H9 (cell line): ENCODE measurements around the gene CNNM2. TPM values are rescaled to one million over a fixed set of nuclear protein-coding genes. Genes with fewer than 3 reads are reported as not detected.

ENCODE experiments used
- DNase-seq: peaks from one replicate; pipeline ENCODE4 v3.0.0-alpha.2; 2017
- H2AFZ ChIP-seq: one replicate; pipeline ENCODE4 v1.6.1; 2013; ENCODE audit warnings: mild to moderate bottlenecking, low read length, control low read depth, moderate library complexity
- H2AK5ac ChIP-seq: 2 replicates; pipeline ENCODE4 v1.6.1; 2013; ENCODE audit warnings: low read length, control low read depth, mixed read lengths; ENCODE audit not compliant: insufficient read length
- H2BK120ac ChIP-seq: one replicate; pipeline ENCODE4 v1.6.1; 2013; ENCODE audit warnings: low read depth, mild to moderate bottlenecking, low read length, control low read depth, inconsistent platforms; ENCODE audit not compliant: poor library complexity, severe bottlenecking
- H2BK12ac ChIP-seq: 2 replicates; pipeline ENCODE4 v1.6.1; 2013; ENCODE audit warnings: low read length, control low read depth, mixed read lengths, low read depth; ENCODE audit not compliant: insufficient read length
- H2BK15ac ChIP-seq: 2 replicates; pipeline ENCODE4 v1.6.1; 2013; ENCODE audit warnings: low read depth, low read length, control low read depth
- H2BK20ac ChIP-seq: one replicate; pipeline ENCODE4 v1.6.1; 2013; ENCODE audit warnings: low read depth, mild to moderate bottlenecking, low read length, control low read depth, inconsistent platforms; ENCODE audit not compliant: poor library complexity, severe bottlenecking
- H2BK5ac ChIP-seq: 2 replicates; pipeline ENCODE4 v1.6.1; 2013; ENCODE audit warnings: low read length, control low read depth, mixed read lengths; ENCODE audit not compliant: insufficient read length
- H3K14ac ChIP-seq: 2 replicates; pipeline ENCODE4 v1.6.1; 2013; ENCODE audit warnings: low read length, control low read depth; ENCODE audit not compliant: insufficient read depth
- H3K18ac ChIP-seq: 2 replicates; pipeline ENCODE4 v1.6.1; 2013; ENCODE audit warnings: low read depth, mild to moderate bottlenecking, mixed read lengths, low read length, control low read depth; ENCODE audit not compliant: insufficient read length
- H3K23ac ChIP-seq: 2 replicates; pipeline ENCODE4 v1.6.1; 2013; ENCODE audit warnings: low read length, control low read depth, mixed read lengths, low read depth; ENCODE audit not compliant: insufficient read length
- H3K23me2 ChIP-seq: 2 replicates; pipeline ENCODE4 v1.6.1; 2013; ENCODE audit warnings: low read depth, mild to moderate bottlenecking, mixed read lengths, low read length, control low read depth; ENCODE audit not compliant: insufficient read length, poor library complexity, severe bottlenecking
- H3K27ac ChIP-seq: 2 replicates; pipeline ENCODE4 v1.5.1; 2013; ENCODE audit warnings: low read length, control low read depth, mixed read lengths, low read depth; ENCODE audit not compliant: insufficient read length
- H3K27me3 ChIP-seq: 2 replicates; pipeline ENCODE4 v1.6.1; 2013; ENCODE audit warnings: low read length, control low read depth, inconsistent platforms; ENCODE audit not compliant: insufficient read depth
- H3K4ac ChIP-seq: 2 replicates; pipeline ENCODE4 v1.6.1; 2013; ENCODE audit warnings: low read depth, mild to moderate bottlenecking, control low read depth, inconsistent platforms, low read length, moderate library complexity
- H3K4me1 ChIP-seq: 2 replicates; pipeline ENCODE4 v1.6.1; 2013; ENCODE audit warnings: low read length, control low read depth, inconsistent platforms; ENCODE audit not compliant: insufficient read depth
- H3K4me2 ChIP-seq: 2 replicates; pipeline ENCODE4 v1.6.1; 2013; ENCODE audit warnings: low read length, control low read depth, mixed read lengths; ENCODE audit not compliant: insufficient read length, insufficient read depth
- H3K56ac ChIP-seq: 2 replicates; pipeline ENCODE4 v1.6.1; 2013; ENCODE audit warnings: low read depth, mild to moderate bottlenecking, mixed read lengths, low read length, control low read depth; ENCODE audit not compliant: insufficient read length
- H3K79me1 ChIP-seq: 2 replicates; pipeline ENCODE4 v1.6.1; 2013; ENCODE audit warnings: low read depth, mild to moderate bottlenecking, moderate library complexity, low read length, control low read depth, inconsistent platforms; ENCODE audit not compliant: insufficient read depth, poor library complexity, severe bottlenecking
- H3K79me2 ChIP-seq: 2 replicates; pipeline ENCODE4 v1.6.1; 2013; ENCODE audit warnings: low read length, control low read depth, inconsistent platforms; ENCODE audit not compliant: insufficient read depth
- H3K9ac ChIP-seq: 2 replicates; pipeline ENCODE4 v1.6.1; 2013; ENCODE audit warnings: low read length, control low read depth, mixed read lengths; ENCODE audit not compliant: insufficient read length; ENCODE audit errors: extremely low read depth
- H3K9me3 ChIP-seq: one replicate; pipeline ENCODE4 v1.6.1; 2013; ENCODE audit warnings: low read depth, low read length, inconsistent platforms; ENCODE audit not compliant: control insufficient read depth
- H3T11ph ChIP-seq: one replicate; pipeline ENCODE4 v1.6.1; 2013; ENCODE audit warnings: mild to moderate bottlenecking, low read length, control low read depth, inconsistent platforms
- H4K20me1 ChIP-seq: one replicate; pipeline ENCODE4 v1.6.1; 2013; ENCODE audit not compliant: control insufficient read depth, insufficient read length, insufficient read depth
- H4K5ac ChIP-seq: 2 replicates; pipeline ENCODE4 v1.6.1; 2013; ENCODE audit warnings: low read depth, mild to moderate bottlenecking, mixed read lengths, low read length, control low read depth; ENCODE audit not compliant: insufficient read length
- H4K8ac ChIP-seq: replicated peaks from 2 replicates; pipeline ENCODE4 v1.6.1; 2013; ENCODE audit warnings: low read length, control low read depth, mixed read lengths, low read depth; ENCODE audit not compliant: insufficient read length
- H4K91ac ChIP-seq: 2 replicates; pipeline ENCODE4 v1.6.1; 2013; ENCODE audit warnings: low read depth, mild to moderate bottlenecking, moderate library complexity, mixed read lengths, low read length, control low read depth; ENCODE audit not compliant: insufficient read length
- H3K27ac Mint-ChIP-seq, 3 experiments: 2 replicates in 2 of 3; 3 replicates in 1 of 3; pipeline ENCODE4 v1.8.0; 2020 to 2021; ENCODE audit warnings: mixed read lengths in 3 of 3, mild to moderate bottlenecking in 1 of 3, moderate library complexity in 1 of 3
- H3K27me3 Mint-ChIP-seq: 2 replicates; pipeline ENCODE4 v1.8.0; 2021; ENCODE audit warnings: low read depth, mild to moderate bottlenecking, moderate library complexity, mixed read lengths
- H3K36me3 Mint-ChIP-seq, 3 experiments: 2 replicates in 2 of 3; 3 replicates in 1 of 3; pipeline ENCODE4 v1.8.0; 2020 to 2021; ENCODE audit warnings: low read depth in 3 of 3, mixed read lengths in 3 of 3; ENCODE audit not compliant: insufficient read depth in 1 of 3
- H3K4me1 Mint-ChIP-seq, 2 experiments: 2 replicates each; pipeline ENCODE4 v1.8.0; 2020; ENCODE audit warnings: mixed read lengths in 2 of 2
- H3K4me3 Mint-ChIP-seq, 2 experiments: 2 replicates in 1 of 2; 3 replicates in 1 of 2; pipeline ENCODE4 v1.8.0; 2020 to 2021; ENCODE audit warnings: mild to moderate bottlenecking in 2 of 2, mixed read lengths in 2 of 2, moderate library complexity in 1 of 2
- H3K9me3 Mint-ChIP-seq, 2 experiments: 2 replicates in 1 of 2; 3 replicates in 1 of 2; pipeline ENCODE4 v1.8.0; 2020; ENCODE audit warnings: mild to moderate bottlenecking in 2 of 2, mixed read lengths in 2 of 2, moderate library complexity in 1 of 2
- CTCF ChIP-seq: fragments of 200-600 bp; sonication (generic); conservative IDR thresholded peaks from 3 replicates; pipeline ENCODE4 v1.8.0; 2021; ENCODE audit warnings: antibody characterized with exemption, mild to moderate bottlenecking
- total RNA-seq: library from RNA; stranded (reverse); gene quantifications from 2 replicates; pipeline ENCODE4 v1.2.1, GENCODE V29; 2021

The CNNM2 gene
- total RNA-seq, 1 experiment from 2014 or later = 17.5 TPM

GRCh38 chr10:102923601-102924000 is 5.5 kb downstream of the CNNM2 start:
- Mint-ChIP-seq H3K27ac (no peak overlapping the region), H3K27me3 (peaks cover 18% of the 10 kb centered on the region), H3K9me3 (peaks cover 0 to 3% of the 10 kb centered on the region in 2 experiments; a peak in 3 of 5 replicates), H3K4me3 (no peak overlapping the region), H3K4me1 (peaks cover 35 to 40% of the 10 kb centered on the region in 2 experiments), H3K36me3 (peaks cover 12 to 27% (median 14%) of the 10 kb centered on the region in 3 experiments)
- H3K79me2 ChIP-seq = no peaks in the 10 kb centered on the region
- no peak overlapping the region for H2BK15ac ChIP-seq
- peaks cover 4% of the 10 kb centered on the region for H3K79me1 ChIP-seq
- DNase-seq = no peak
- H3K9ac ChIP-seq = no peak overlapping the region
- no peak overlapping the region for H3K27ac ChIP-seq
- H2BK120ac ChIP-seq = no peak overlapping the region
- H3T11ph ChIP-seq = no peak overlapping the region
- no peak overlapping the region for H3K14ac ChIP-seq
- H3K4ac ChIP-seq = no peak overlapping the region
- H3K56ac ChIP-seq = no peak overlapping the region
- no peaks in the 10 kb centered on the region; the same call in 1 of the 2 replicates for H3K4me1 ChIP-seq
- no peak overlapping the region for H3K4me2 ChIP-seq
- no peak overlapping the region for H3K18ac ChIP-seq
- H3K23ac ChIP-seq = no peak overlapping the region
- no peak overlapping the region for H2AFZ ChIP-seq
- H3K27me3 ChIP-seq = peaks cover 6% of the 10 kb centered on the region; the same call in 1 of the 2 replicates
- no peaks in the 10 kb centered on the region for H4K20me1 ChIP-seq
- H2BK20ac ChIP-seq = no peak overlapping the region
- H2AK5ac ChIP-seq = no peak overlapping the region
- no peak overlapping the region for H4K5ac ChIP-seq
- H4K8ac ChIP-seq = no peak overlapping the region
- H2BK12ac ChIP-seq = no peak overlapping the region
- no peak overlapping the region for H4K91ac ChIP-seq
- H2BK5ac ChIP-seq = no peak overlapping the region
- TF ChIP-seq CTCF = no peak
- peaks cover 17% of the 10 kb centered on the region for H3K23me2 ChIP-seq
- H3K9me3 ChIP-seq = no peaks in the 10 kb centered on the region
